ENCODE data around the gene FARS2.
"Not testable (repeated sequence)": the region's sequence is repeated elsewhere in the genome, so short reads cannot be mapped to it uniquely, and the experiment has no call there.

FARS2 gene

GRCh38 chr6:5782783-5783547, 521.7 kb downstream of the FARS2 start:
- Histone ChIP-seq H3K9me3 (no peaks in the 10 kb centered on the region), H3K4me3 (ENCODE audit: low read depth in 1 of 2, low read length in 1 of 2) (no peak overlapping the region), H3K36me3 (no peaks in the 10 kb centered on the region), H3K27me3 (no peaks in the 10 kb centered on the region), H3K27ac (peak overlapping the region; percentile 64), H3K4me1 (ENCODE audit: control insufficient read depth in 1 of 2, insufficient read depth in 1 of 2, low read depth in 1 of 2, low read length in 1 of 2) (peaks cover 28 to 37% of the 10 kb centered on the region in 2 experiments)
- no peak for TF ChIP-seq CTCF (IDR thresholded peaks at IDR 0.05)

GRCh38 chr6:5783584-5784089, 522.3 kb downstream of the FARS2 start:
- Histone ChIP-seq H3K27me3 (no peaks in the 10 kb centered on the region), H3K4me3 (ENCODE audit: low read depth in 1 of 2, low read length in 1 of 2) (no peak overlapping the region), H3K27ac (no peak overlapping the region), H3K9me3 (no peaks in the 10 kb centered on the region), H3K36me3 (no peaks in the 10 kb centered on the region), H3K4me1 (ENCODE audit: control insufficient read depth in 1 of 2, insufficient read depth in 1 of 2, low read depth in 1 of 2, low read length in 1 of 2) (peaks cover 21 to 30% of the 10 kb centered on the region in 2 experiments)
- no peak for TF ChIP-seq CTCF (IDR thresholded peaks at IDR 0.05)

GRCh38 chr6:5785249-5785648, 523.9 kb downstream of the FARS2 start:
- no peak overlapping the region for H3K27ac ChIP-seq
- H3K27me3 ChIP-seq = no peaks in the 10 kb centered on the region
- H3K9me3 ChIP-seq = no peaks in the 10 kb centered on the region
- TF ChIP-seq CTCF (IDR thresholded peaks at IDR 0.05) = no peak
- H3K4me1 ChIP-seq (ENCODE audit: control insufficient read depth in 1 of 2, insufficient read depth in 1 of 2, low read depth in 1 of 2, low read length in 1 of 2) = peaks cover 21 to 25% of the 10 kb centered on the region in 2 experiments
- H3K36me3 ChIP-seq = no peaks in the 10 kb centered on the region
- H3K4me3 ChIP-seq (ENCODE audit: low read depth in 1 of 2, low read length in 1 of 2) = no peak overlapping the region

GRCh38 chr6:5786321-5786968, 525.1 kb downstream of the FARS2 start:
- TF ChIP-seq CTCF (IDR thresholded peaks at IDR 0.05) = no peak
- no peak overlapping the region for H3K27ac ChIP-seq
- peaks cover 16 to 18% of the 10 kb centered on the region in 2 experiments for H3K4me1 ChIP-seq (ENCODE audit: control insufficient read depth in 1 of 2, insufficient read depth in 1 of 2, low read depth in 1 of 2, low read length in 1 of 2)
- H3K27me3 ChIP-seq = no peaks in the 10 kb centered on the region
- H3K9me3 ChIP-seq = no peaks in the 10 kb centered on the region
- no peak overlapping the region for H3K4me3 ChIP-seq (ENCODE audit: low read depth in 1 of 2, low read length in 1 of 2)
- no peaks in the 10 kb centered on the region for H3K36me3 ChIP-seq

- no peak for TF ChIP-seq CTCF (IDR thresholded peaks at IDR 0.05)
- H3K9me3 ChIP-seq = no peaks in the 10 kb centered on the region
Observed at GRCh38 chr6:5786969-5787720, 525.8 kb downstream of the FARS2 start.

GRCh38 chr6:5789426-5789825, 528.1 kb downstream of the FARS2 start:
- H3K36me3 ChIP-seq; H3K4me1 ChIP-seq (ENCODE audit: control insufficient read depth in 1 of 2, insufficient read depth in 1 of 2, low read depth in 1 of 2, low read length in 1 of 2); H3K4me3 ChIP-seq (ENCODE audit: low read depth in 1 of 2, low read length in 1 of 2); H3K9me3 ChIP-seq; H3K27me3 ChIP-seq; H3K27ac ChIP-seq: not testable (repeated sequence)

More at GRCh38 chr6:5786969-5787720, 525.8 kb downstream of the FARS2 start:
- Histone ChIP-seq H3K36me3 (no peaks in the 10 kb centered on the region), H3K4me1 (ENCODE audit: control insufficient read depth in 1 of 2, insufficient read depth in 1 of 2, low read depth in 1 of 2, low read length in 1 of 2) (peaks cover 9 to 12% of the 10 kb centered on the region in 2 experiments), H3K4me3 (ENCODE audit: low read depth in 1 of 2, low read length in 1 of 2) (no peak overlapping the region), H3K27ac (no peak overlapping the region), H3K27me3 (no peaks in the 10 kb centered on the region)

- not testable (repeated sequence) for H3K27ac ChIP-seq; H3K9me3 ChIP-seq; H3K36me3 ChIP-seq; H3K4me1 ChIP-seq (ENCODE audit: control insufficient read depth in 1 of 2, insufficient read depth in 1 of 2, low read depth in 1 of 2, low read length in 1 of 2); H3K27me3 ChIP-seq; H3K4me3 ChIP-seq (ENCODE audit: low read depth in 1 of 2, low read length in 1 of 2)
Observed at GRCh38 chr6:5796555-5796954, 535.2 kb downstream of the FARS2 start.

- not testable (repeated sequence) for H3K27me3 ChIP-seq; H3K36me3 ChIP-seq; H3K9me3 ChIP-seq; H3K4me1 ChIP-seq (ENCODE audit: control insufficient read depth in 1 of 2, insufficient read depth in 1 of 2, low read depth in 1 of 2, low read length in 1 of 2); H3K27ac ChIP-seq; H3K4me3 ChIP-seq (ENCODE audit: low read depth in 1 of 2, low read length in 1 of 2)
Observed at GRCh38 chr6:5806406-5806805, 545.1 kb downstream of the FARS2 start.

All from neutrophil (primary cell).